ENCODE results near the gene MYD88. TPM values are rescaled to one million over a fixed set of nuclear protein-coding genes. Genes with fewer than 3 reads are reported as not detected.

The MYD88 gene
- total RNA-seq, 1 experiment from 2014 or later, result 14.8 TPM

- DNase-seq (ENCODE audit: low read depth, low spot score) (no peak), ATAC-seq (no peak)
- no TSS peak for BruUV-seq (replicated peaks)
- RAD21 ChIA-PET (ENCODE audit: low non-redundant PET in 1 of 2, low total read pairs in 2 of 2, uncharacterized antibody in 2 of 2, unreplicated experiment in 2 of 2), result no interaction called here
- POLR2A ChIA-PET, result no interaction called here
- no peak overlapping the region for H2AFZ ChIP-seq (ENCODE audit: low read depth, low read length, poor library complexity, severe bottlenecking)
- peaks cover 0 to 15% of the 10 kb centered on the region in 2 experiments; a peak in 2 of 4 replicates for H3K4me1 ChIP-seq (ENCODE audit: control insufficient read depth in 1 of 2, insufficient read depth in 2 of 2, low read length in 2 of 2)
- intact Hi-C loops (cut with micrococcal nuclease), result no loop called here
- peaks cover 97% of the 10 kb centered on the region for H3K79me2 ChIP-seq (ENCODE audit: insufficient read depth, low read length)
- H3K9me2 ChIP-seq (ENCODE audit: insufficient read depth), result no peaks in the 10 kb centered on the region
- H3K27ac ChIP-seq (ENCODE audit: low read depth, low read length), result no peak overlapping the region
- H4K20me1 ChIP-seq (ENCODE audit: insufficient read depth), result no peaks in the 10 kb centered on the region; the same call in 1 of the 2 replicates
- H3K36me3 ChIP-seq (ENCODE audit: control insufficient read depth in 1 of 2, insufficient read depth in 2 of 2, low read length in 2 of 2), result no peaks in the 10 kb centered on the region
- H3K9me3 ChIP-seq (ENCODE audit: control insufficient read depth in 1 of 2, insufficient read depth in 1 of 2, low read depth in 1 of 2, low read length in 2 of 2), result no peaks in the 10 kb centered on the region
- TF ChIP-seq FOSL1 (IDR thresholded peaks at IDR 0.05; ENCODE audit: low read depth) (no peak), TCF7L2 (IDR thresholded peaks at IDR 0.05; ENCODE audit: borderline replicate concordance, extremely low read depth, insufficient read depth, insufficient read length) (no peak), ELF1 (IDR thresholded peaks at IDR 0.05; ENCODE audit: borderline replicate concordance, low read depth) (no peak)
- CTCF ChIA-PET, result no interaction called here
- no peak overlapping the region for H3K4me3 ChIP-seq (replicated peaks in 1 of 2; ENCODE audit: low read depth in 1 of 2, low read length in 2 of 2)
- H3K4me2 ChIP-seq (ENCODE audit: low read length), result no peak overlapping the region
- no peaks in the 10 kb centered on the region for H3K27me3 ChIP-seq (ENCODE audit: insufficient read depth, low read length)
- no peak overlapping the region for H3K9ac ChIP-seq (ENCODE audit: low read length)
Observed at GRCh38 chr3:38173834-38174418, 35.5 kb downstream of the MYD88 start.

DNA sequence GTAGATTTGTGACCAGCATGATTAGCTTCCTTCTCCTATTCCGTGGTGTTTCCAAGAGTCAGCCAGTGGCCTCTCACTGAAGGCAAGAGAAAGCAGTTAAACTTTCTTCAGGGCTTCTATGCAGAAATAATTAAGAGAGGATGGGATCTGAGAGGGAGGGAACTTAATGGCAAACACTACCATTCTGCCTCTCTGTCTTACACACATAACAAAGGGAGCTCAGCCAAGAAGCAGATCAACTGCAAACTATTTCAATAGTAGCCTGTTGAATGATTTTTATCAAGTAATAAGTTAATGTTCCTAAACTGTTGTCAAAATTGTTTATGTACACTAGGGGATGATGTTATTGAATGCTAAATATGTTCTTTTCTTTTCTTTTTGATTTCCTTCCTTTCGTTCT lies 38.7 kb downstream of the MYD88 start:
- no peaks in the 10 kb centered on the region for H3K27me3 ChIP-seq (ENCODE audit: insufficient read depth, low read length)
- no peak overlapping the region for H3K4me3 ChIP-seq (replicated peaks in 1 of 2; ENCODE audit: low read depth in 1 of 2, low read length in 2 of 2)
- H2AFZ ChIP-seq (ENCODE audit: low read depth, low read length, poor library complexity, severe bottlenecking), result no peak overlapping the region
- H3K36me3 ChIP-seq (ENCODE audit: control insufficient read depth in 1 of 2, insufficient read depth in 2 of 2, low read length in 2 of 2), result no peaks in the 10 kb centered on the region
- H3K9ac ChIP-seq (ENCODE audit: low read length), result no peak overlapping the region
- no peaks in the 10 kb centered on the region for H3K9me2 ChIP-seq (ENCODE audit: insufficient read depth)
- ChIA-PET RAD21 (ENCODE audit: low non-redundant PET in 1 of 2, low total read pairs in 2 of 2, uncharacterized antibody in 2 of 2, unreplicated experiment in 2 of 2) (no interaction called here), CTCF (no interaction called here), POLR2A (no interaction called here)
- peaks cover 0 to 12% of the 10 kb centered on the region in 2 experiments; a peak in 1 of 4 replicates for H3K4me1 ChIP-seq (ENCODE audit: control insufficient read depth in 1 of 2, insufficient read depth in 2 of 2, low read length in 2 of 2)
- H3K79me2 ChIP-seq (ENCODE audit: insufficient read depth, low read length), result peaks cover 97% of the 10 kb centered on the region
- H3K9me3 ChIP-seq (ENCODE audit: control insufficient read depth in 1 of 2, insufficient read depth in 1 of 2, low read depth in 1 of 2, low read length in 2 of 2), result no peaks in the 10 kb centered on the region
- no peak overlapping the region for H3K4me2 ChIP-seq (ENCODE audit: low read length)
- no peak for DNase-seq (ENCODE audit: low read depth, low spot score)
- intact Hi-C loops (cut with micrococcal nuclease), result no loop called here
- H4K20me1 ChIP-seq (ENCODE audit: insufficient read depth), result no peaks in the 10 kb centered on the region; the same call in 1 of the 2 replicates
- no peak overlapping the region for H3K27ac ChIP-seq (ENCODE audit: low read depth, low read length)
- no peak for TF ChIP-seq CEBPB (IDR thresholded peaks at IDR 0.05; ENCODE audit: low read depth)
- no peak for TF ChIP-seq CTCF (IDR thresholded peaks at IDR 0.05 in 2 of 3, conservative IDR thresholded peaks at IDR 0.05 in 1 of 3; ENCODE audit: borderline replicate concordance in 1 of 3, insufficient read depth in 1 of 3, low read depth in 2 of 3, low read length in 2 of 3)
- TF ChIP-seq ZFX (IDR thresholded peaks at IDR 0.05), result no peak
- TF ChIP-seq SRF (IDR thresholded peaks at IDR 0.05; ENCODE audit: low read depth), result no peak
- TF ChIP-seq ATF3 (IDR thresholded peaks at IDR 0.05), result no peak
- TF ChIP-seq POLR2AphosphoS5 (IDR thresholded peaks at IDR 0.05; ENCODE audit: low read depth, low read length), result no peak
- no peak for TF ChIP-seq ZBTB33 (IDR thresholded peaks at IDR 0.05; ENCODE audit: extremely low read depth, insufficient replicate concordance, low read length)
- no peak for TF ChIP-seq ZNF274 (IDR thresholded peaks at IDR 0.05; ENCODE audit: low read depth, low read length)
- TF ChIP-seq POLR2A (IDR thresholded peaks at IDR 0.05; ENCODE audit: borderline replicate concordance, extremely low read depth, insufficient read depth, insufficient read length), result no peak
- TF ChIP-seq MAX (IDR thresholded peaks at IDR 0.05), result no peak
- TF ChIP-seq SIN3A (IDR thresholded peaks at IDR 0.05; ENCODE audit: low read depth), result no peak
- no peak for TF ChIP-seq RAD21 (IDR thresholded peaks at IDR 0.05; ENCODE audit: low read depth)
- no peak for ATAC-seq
- BruUV-seq (replicated peaks), result no TSS peak
